Natural killer cell (primary cell): Measurements from ENCODE around the gene TCEANC2. TPM values are rescaled to one million over a fixed set of nuclear protein-coding genes. Genes with fewer than 3 reads are reported as not detected.
"Not testable (repeated sequence)": the region's sequence is repeated elsewhere in the genome, so short reads cannot be mapped to it uniquely, and the experiment has no call there.

Experiments used
- ATAC-seq, 3 donors: fragments of 150-1000 bp in 2 of 3; fragments of 200-7000 bp in 1 of 3; cut with Tn5 transposase; 1 replicate in 1 of 3; 2 replicates in 2 of 3; pipeline ENCODE4 v1.10.0; 2021; ENCODE audit warnings: mild to moderate bottlenecking in 2 of 3, moderate library complexity in 2 of 3
- DNase-seq, 2 donors: peaks; one replicate each; pipeline versions ENCODE4 v3.0.0 to v3.0.0-alpha.2; 2013 to 2021; ENCODE audit warnings: mixed read lengths in 1 of 2
- H3K27ac ChIP-seq: one replicate; pipeline ENCODE4 v1.5.1; 2013; ENCODE audit warnings: mild to moderate bottlenecking, low read length
- H3K27me3 ChIP-seq: one replicate; pipeline ENCODE4 v1.6.1; 2013; ENCODE audit warnings: low read length; ENCODE audit not compliant: control insufficient read depth, insufficient read depth
- H3K36me3 ChIP-seq: one replicate; pipeline ENCODE4 v1.6.1; 2013; ENCODE audit warnings: low read length; ENCODE audit not compliant: control insufficient read depth, insufficient read depth
- H3K4me1 ChIP-seq: one replicate; pipeline ENCODE4 v1.6.1; 2013; ENCODE audit warnings: low read length; ENCODE audit not compliant: control insufficient read depth, insufficient read depth
- H3K4me3 ChIP-seq: one replicate; pipeline ENCODE4 v1.5.1; 2013; ENCODE audit warnings: low read length
- H3K9me3 ChIP-seq: one replicate; pipeline ENCODE4 v1.6.1; 2013; ENCODE audit warnings: low read length; ENCODE audit not compliant: control insufficient read depth, insufficient read depth
- H3K27ac Mint-ChIP-seq, 2 donors: one replicate each; pipeline ENCODE4 v1.8.0; 2022; ENCODE audit warnings: mild to moderate bottlenecking in 2 of 2, mixed read lengths in 2 of 2, moderate library complexity in 1 of 2
- H3K27me3 Mint-ChIP-seq, 2 donors: one replicate each; pipeline ENCODE4 v1.8.0; 2022; ENCODE audit warnings: low read depth in 2 of 2, mixed read lengths in 2 of 2
- H3K36me3 Mint-ChIP-seq: one replicate; pipeline ENCODE4 v1.8.0; 2022; ENCODE audit warnings: mixed read lengths
- H3K4me1 Mint-ChIP-seq, 2 donors: one replicate each; pipeline ENCODE4 v1.8.0; 2022; ENCODE audit warnings: mixed read lengths in 2 of 2
- H3K4me3 Mint-ChIP-seq: one replicate; pipeline ENCODE4 v1.8.0; 2022; ENCODE audit warnings: mild to moderate bottlenecking, moderate library complexity, mixed read lengths
- H3K9me3 Mint-ChIP-seq, 2 donors: one replicate each; pipeline ENCODE4 v1.8.0; 2022; ENCODE audit warnings: mixed read lengths in 2 of 2
- WGBS: methylation state at CpG from one replicate; pipeline ENCODE4 v1.1.7; 2013; ENCODE audit warnings: missing lambda C conversion rate; ENCODE audit not compliant: insufficient coverage; 5-methylcytosine and 5-hydroxymethylcytosine counted together
- intact Hi-C: fragments of 100-400 bp; cut with micrococcal nuclease; formaldehyde crosslinking; loops from one replicate; pipeline ENCODE4 v1.14.2; 2022
- total RNA-seq, 4 donors: library from RNA; stranded (reverse); fragments of 120-200 nt in 1 of 4; gene quantifications; one replicate each; pipeline versions ENCODE4 v1.2.3 to v1.2.4, GENCODE V29; 2013 to 2022
- TF ChIP-seq, protein P1 (sequence below): fragments of 200-600 bp; IDR thresholded peaks from one replicate; pipeline ENCODE4 v1.8.0; 2022; ENCODE audit warnings: antibody characterized with exemption

TCEANC2 gene
- total RNA-seq, 3 donors from 2014 or later (not counting 1 experiment from before 2014, with no cell fraction given): 5.1 to 9.5 (median 7.3) TPM

DNA sequence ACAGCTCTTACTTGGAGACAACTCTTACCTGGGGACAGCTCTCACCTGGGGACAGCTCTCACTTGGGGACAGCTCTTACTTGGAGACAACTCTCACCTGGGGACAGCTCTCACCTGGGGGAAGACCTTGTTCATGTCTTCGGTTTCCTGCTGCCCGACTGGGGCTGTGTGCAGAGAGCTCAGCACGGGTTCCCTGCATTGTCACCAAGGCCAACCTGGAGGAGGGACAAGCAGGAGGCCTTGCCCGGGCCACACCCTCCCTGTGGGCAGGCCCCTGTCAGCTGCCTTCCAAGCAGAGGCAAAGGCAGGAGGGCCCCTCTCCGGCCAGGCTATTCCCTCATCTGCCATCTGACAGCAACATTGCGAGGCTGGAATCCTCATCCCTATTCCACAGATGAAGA is 35.4 kb upstream of the TCEANC2 start, which contains the start of gene LDLRAD1:
TSS of gene LDLRAD1 (minus strand) at position 208 of the 400 bp plus-strand sequence. CDS start at position 134, 74 bp downstream.
- Histone ChIP-seq H3K4me1 (no peaks in the 10 kb centered on the region), H3K9me3 (no peaks in the 10 kb centered on the region), H3K4me3 (no peak within 1 kb of the TSS), H3K27ac (no peak within 1 kb of the TSS), H3K27me3 (no peaks in the 10 kb centered on the region), H3K36me3 (no peaks in the 10 kb centered on the region)
- no peak for ATAC-seq
- Mint-ChIP-seq H3K4me1 (no peaks in the 10 kb centered on the region), H3K4me3 (no peak within 1 kb of the TSS), H3K9me3 (no peaks in the 10 kb centered on the region), H3K27ac (no peak within 1 kb of the TSS), H3K27me3 (peaks cover 0 to 11% of the 10 kb centered on the region in 2 donors), H3K36me3 (no peaks in the 10 kb centered on the region)
- intact Hi-C loops: no loop called here
- WGBS: 76% methylated on average over 6 of the region's 6 CpGs
- no peak for DNase-seq
- TF ChIP-seq, protein P1, sequence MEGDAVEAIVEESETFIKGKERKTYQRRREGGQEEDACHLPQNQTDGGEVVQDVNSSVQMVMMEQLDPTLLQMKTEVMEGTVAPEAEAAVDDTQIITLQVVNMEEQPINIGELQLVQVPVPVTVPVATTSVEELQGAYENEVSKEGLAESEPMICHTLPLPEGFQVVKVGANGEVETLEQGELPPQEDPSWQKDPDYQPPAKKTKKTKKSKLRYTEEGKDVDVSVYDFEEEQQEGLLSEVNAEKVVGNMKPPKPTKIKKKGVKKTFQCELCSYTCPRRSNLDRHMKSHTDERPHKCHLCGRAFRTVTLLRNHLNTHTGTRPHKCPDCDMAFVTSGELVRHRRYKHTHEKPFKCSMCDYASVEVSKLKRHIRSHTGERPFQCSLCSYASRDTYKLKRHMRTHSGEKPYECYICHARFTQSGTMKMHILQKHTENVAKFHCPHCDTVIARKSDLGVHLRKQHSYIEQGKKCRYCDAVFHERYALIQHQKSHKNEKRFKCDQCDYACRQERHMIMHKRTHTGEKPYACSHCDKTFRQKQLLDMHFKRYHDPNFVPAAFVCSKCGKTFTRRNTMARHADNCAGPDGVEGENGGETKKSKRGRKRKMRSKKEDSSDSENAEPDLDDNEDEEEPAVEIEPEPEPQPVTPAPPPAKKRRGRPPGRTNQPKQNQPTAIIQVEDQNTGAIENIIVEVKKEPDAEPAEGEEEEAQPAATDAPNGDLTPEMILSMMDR: no peak

DNA sequence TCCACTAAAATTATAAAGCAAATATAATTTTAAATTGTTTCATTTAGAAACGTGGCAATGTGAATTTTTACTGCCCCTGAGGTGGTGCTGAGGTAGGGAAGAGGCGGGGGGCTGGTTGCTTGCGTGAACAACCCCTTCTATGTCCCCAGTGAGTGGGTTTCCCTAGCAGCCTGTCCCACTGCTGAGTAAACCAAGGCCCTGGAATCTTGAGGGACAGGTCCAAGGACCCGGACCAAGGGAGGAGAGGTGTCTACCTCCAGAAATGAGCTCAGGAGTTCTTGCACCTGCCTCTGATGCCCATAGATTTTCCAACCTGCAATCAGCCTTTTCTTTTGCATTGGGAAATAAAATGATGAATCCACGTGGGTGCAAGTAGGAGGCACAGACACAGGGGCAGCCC is 34.8 kb upstream of the TCEANC2 start:
- ATAC-seq (no peak), DNase-seq (no peak)
- Histone ChIP-seq H3K9me3 (no peaks in the 10 kb centered on the region), H3K4me3 (no peak overlapping the region), H3K27me3 (no peaks in the 10 kb centered on the region), H3K27ac (no peak overlapping the region), H3K36me3 (no peaks in the 10 kb centered on the region), H3K4me1 (no peaks in the 10 kb centered on the region)
- Mint-ChIP-seq H3K27me3 (peaks cover 0 to 7% of the 10 kb centered on the region in 2 donors), H3K4me1 (no peaks in the 10 kb centered on the region), H3K4me3 (no peak overlapping the region), H3K36me3 (no peaks in the 10 kb centered on the region), H3K27ac (no peak overlapping the region), H3K9me3 (no peaks in the 10 kb centered on the region)
- intact Hi-C loops: no loop called here
- TF ChIP-seq, protein P1: no peak
- WGBS: 84% methylated on average over 5 of the region's 5 CpGs

DNA sequence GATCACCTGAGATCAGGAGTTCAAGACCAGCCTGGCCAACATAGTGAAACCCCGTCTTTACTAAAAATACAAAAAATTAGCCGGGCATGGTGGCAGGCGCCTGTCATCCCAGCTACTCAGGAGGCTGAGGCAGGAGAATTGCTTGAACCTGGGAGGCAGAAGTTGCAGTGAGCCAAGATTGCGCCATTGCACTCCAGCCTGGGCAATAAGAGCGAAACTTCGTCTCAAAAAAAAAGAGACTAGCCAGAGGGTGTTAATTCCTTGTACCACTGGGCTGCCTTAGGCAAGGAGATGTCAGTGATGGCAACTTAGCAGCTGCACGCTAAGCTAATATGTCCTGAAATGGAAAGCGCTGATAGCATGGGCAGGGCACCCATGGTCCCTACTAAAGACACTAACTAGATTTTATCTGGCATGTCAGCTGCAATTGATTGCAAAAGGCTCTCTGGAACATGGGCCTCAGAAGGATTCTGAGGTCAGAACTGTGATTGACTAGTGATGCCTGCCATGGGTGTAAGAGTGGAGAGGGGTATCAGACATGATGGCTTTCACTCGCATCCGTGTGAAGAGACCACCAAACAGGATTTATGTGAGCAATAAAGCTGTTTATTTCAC is 33.7 kb upstream of the TCEANC2 start:
- not testable (repeated sequence) for H3K4me3 Mint-ChIP-seq, H3K36me3 ChIP-seq

DNA sequence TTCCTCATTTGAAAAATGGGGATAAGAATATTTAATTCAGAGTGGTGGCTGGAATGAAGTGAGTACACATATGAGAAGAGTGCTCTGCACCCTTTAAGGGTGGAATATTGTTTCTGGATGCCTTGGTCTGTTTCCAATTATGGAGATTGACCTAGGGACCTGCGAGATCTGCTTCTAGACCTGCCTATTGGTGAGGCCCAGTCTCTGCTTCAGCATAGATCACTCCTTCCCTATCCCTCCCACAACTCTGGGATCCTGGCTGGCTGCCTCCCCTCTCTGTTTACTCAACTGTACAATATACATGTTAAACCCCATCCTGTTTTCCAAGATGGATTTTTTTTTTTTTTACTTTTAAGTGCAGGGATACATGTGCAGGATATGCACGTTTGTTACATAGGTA is 29.1 kb upstream of the TCEANC2 start:
- H3K9me3 ChIP-seq: no peaks in the 10 kb centered on the region
- Mint-ChIP-seq H3K4me1 (no peaks in the 10 kb centered on the region), H3K36me3 (peaks cover 4% of the 10 kb centered on the region), H3K4me3 (no peak overlapping the region), H3K9me3 (no peaks in the 10 kb centered on the region), H3K27ac (no peak overlapping the region), H3K27me3 (no peaks in the 10 kb centered on the region)
- intact Hi-C loops: no loop called here
- H3K36me3 ChIP-seq: peaks cover under 1% of the 10 kb centered on the region
- H3K4me3 ChIP-seq: no peak overlapping the region
- WGBS: 94% methylated on average over 1 of the region's 2 CpGs
- ATAC-seq (no peak), DNase-seq (no peak)
- H3K27me3 ChIP-seq: no peaks in the 10 kb centered on the region
- no peaks in the 10 kb centered on the region for H3K4me1 ChIP-seq
- TF ChIP-seq, protein P1: no peak
- H3K27ac ChIP-seq: no peak overlapping the region

More for the DNA sequence above, 33.7 kb upstream of the TCEANC2 start:
- H3K4me1 ChIP-seq, H3K27me3 ChIP-seq, intact Hi-C loops, H3K4me3 ChIP-seq, H3K9me3 Mint-ChIP-seq, H3K27me3 Mint-ChIP-seq, H3K4me1 Mint-ChIP-seq, H3K9me3 ChIP-seq, H3K27ac Mint-ChIP-seq, H3K36me3 Mint-ChIP-seq, ATAC-seq, DNase-seq, H3K27ac ChIP-seq: not testable (repeated sequence)
- WGBS: 93% methylated on average over 10 of the region's 10 CpGs

DNA sequence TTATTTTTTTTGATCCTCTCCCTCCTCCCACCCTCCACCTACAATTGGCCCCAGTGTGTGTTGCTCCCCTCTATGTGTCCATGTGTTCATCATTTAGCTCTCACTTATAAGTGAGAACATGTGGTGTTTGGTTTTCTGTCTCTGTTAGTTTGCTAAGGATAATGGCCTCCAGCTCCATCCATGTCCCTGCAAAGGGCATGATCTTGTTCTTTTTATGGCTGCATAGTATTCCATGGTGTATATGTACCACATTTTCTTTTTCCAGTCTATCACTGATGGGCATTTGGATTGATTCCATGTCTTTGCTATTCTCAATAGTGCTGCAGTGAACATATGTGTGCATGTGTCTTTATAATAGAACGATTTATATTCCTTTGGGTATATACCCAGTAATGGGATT is 28.6 kb upstream of the TCEANC2 start:
- WGBS: 100% methylated on average over 1 of the region's 1 CpG
- H3K27ac ChIP-seq, H3K9me3 ChIP-seq, H3K9me3 Mint-ChIP-seq, DNase-seq, H3K4me1 Mint-ChIP-seq, H3K36me3 ChIP-seq, H3K36me3 Mint-ChIP-seq, H3K4me3 ChIP-seq, ATAC-seq, H3K27ac Mint-ChIP-seq, H3K27me3 ChIP-seq, H3K27me3 Mint-ChIP-seq, H3K4me1 ChIP-seq, intact Hi-C loops, H3K4me3 Mint-ChIP-seq: not testable (repeated sequence)
